ENCODE results near the gene OLIG2.

Gene OLIG2

DNA sequence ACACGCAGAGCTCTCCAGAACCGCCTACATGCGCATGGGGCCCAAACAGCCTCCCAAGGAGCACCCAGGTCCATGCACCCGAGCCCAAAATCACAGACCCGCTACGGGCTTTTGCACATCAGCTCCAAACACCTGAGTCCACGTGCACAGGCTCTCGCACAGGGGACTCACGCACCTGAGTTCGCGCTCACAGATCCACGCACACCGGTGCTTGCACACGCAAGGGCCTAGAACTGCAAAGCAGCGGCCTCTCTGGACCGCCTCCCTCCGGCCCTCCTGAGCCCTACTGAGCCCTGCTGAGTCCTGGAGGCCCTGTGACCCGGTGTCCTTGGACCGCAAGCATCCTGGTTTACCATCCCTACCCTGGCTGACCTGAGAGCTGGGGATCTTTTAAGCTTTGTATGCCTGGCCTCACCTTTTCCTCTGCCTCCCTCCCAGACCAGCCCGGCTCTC, 8.3 kb downstream of the OLIG2 start:
- DNase-seq, result no peak

DNA sequence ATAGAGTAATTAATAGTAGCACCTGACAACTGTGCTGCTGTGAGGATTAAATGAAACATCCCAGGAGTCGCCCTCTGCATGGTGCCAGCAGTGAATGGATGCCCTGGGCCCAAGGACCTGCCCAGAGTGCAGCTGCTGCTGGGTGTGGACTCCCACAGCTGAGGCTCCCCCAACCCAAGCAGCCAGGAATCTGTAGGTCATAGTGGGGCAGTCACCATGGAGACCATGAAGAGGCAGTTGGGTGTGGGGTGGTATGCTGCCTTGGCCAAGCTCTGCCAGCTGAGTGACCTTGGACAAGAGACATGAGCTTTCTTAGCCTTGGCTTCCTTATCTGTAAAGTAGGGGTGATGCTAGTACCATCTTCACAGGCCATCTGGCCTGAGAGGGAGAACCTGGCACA, 9.4 kb downstream of the OLIG2 start:
- no peak for DNase-seq

DNA sequence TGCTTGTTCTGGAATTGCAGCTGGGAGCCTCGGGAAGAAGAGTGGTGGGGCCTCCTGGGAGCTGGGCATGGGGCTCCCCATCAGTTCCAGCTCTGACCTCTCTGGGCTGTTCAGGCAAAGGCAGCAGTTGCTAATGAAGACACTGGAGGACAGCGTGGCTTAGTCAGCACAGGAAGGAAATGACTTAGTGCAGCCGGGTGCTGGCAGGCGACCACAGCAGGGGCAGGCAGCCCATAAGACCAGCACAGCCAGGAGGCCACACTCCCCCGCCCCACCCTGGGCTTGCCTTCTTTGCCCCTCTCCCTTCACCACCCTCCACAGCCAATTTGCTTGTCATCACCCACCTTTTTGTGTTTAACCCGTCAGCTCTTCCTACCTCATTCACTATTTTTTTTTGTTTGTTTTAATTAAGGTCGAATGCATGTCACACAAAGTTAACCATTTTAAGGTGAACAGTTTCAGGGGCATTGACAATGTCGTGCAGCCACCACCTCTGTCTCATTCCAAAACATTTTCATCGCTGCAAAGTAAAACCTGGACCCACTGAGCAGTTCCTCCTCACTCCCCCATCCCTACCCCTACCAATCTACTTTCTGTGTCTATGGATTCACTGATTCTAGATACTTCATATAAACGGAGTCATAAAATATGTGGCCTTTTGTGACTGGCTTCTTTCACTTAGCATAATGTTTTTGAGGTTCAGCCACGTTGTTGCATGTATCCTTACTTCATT, 10.9 kb downstream of the OLIG2 start:
- no peak for DNase-seq

DNA sequence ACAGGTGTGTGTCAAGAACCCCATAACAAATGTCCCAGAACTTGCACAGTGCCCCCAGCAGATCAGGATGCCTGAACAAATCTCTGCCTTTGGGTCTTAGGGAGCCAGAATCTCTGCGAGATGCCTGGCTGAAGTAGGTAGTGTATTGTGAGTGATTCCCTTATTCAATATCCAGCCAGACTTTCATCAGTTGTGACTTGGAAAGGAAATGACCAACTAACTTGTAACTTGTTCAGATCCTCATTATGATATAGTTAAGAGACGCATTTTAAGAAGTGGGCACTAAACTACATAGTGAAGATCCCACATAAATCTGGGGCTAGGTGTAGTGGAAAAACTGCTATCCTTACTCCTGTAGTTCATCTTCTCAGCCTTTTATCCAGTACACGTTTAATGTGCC, 11.8 kb downstream of the OLIG2 start:
- DNase-seq, result no peak

DNA sequence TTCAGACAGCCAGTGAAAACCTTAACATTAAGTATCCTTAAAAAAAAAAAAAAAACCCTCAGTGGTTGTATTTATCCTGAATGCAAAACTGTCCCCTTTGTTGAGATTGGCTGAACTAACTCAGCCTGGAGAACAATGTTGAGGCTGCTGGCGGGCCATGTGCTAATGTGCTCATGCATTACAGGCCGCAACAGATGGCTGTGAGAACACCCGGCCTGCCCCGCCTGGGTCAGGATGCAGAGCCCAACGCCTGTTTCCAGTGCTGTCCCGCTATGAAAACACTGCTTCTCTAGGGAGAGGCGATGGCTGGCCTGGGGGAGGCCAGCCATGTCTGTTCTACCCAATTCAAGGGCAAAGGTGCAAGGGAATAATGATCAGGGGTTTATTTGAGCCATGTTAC, 13.8 kb downstream of the OLIG2 start:
- no peak for DNase-seq

DNA sequence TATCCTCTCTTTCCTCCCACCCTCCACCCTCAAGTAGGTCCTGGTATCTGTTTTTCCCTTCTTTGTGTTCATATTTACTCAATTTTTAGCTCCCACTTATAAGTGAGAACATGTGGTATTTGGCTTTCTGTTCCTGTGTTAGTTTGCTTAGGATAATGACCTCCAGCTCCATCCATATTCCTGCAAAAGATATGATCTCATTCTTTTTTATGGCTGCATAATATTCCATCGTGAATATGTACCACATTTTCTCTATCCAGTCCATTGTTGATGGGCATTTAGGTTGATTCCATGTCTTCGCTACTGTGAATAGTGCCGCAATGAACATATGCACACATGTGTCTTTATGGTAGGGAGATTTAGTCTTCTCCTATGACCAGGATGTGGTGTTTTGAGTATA, 14.5 kb downstream of the OLIG2 start:
- no peak for DNase-seq

DNA sequence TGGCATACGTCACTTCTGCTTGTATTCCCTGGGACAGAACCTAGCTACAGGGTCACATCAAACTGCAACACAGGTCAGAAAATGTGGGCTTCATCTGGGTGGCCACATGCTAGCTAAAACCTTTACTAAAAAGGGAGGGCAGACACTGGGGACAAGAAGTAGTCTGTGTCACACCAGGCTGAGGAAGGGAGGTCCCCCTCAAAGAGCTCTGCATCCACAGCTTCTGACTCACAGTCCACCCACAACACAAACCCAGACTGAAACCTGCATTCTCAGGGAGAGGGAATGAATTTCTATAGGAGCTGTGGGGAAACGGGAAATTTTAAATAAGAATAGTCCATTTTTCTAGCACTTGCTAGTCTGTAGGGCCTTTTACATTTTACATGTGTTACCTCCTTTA, 16.2 kb downstream of the OLIG2 start:
- DNase-seq, result no peak

DNA sequence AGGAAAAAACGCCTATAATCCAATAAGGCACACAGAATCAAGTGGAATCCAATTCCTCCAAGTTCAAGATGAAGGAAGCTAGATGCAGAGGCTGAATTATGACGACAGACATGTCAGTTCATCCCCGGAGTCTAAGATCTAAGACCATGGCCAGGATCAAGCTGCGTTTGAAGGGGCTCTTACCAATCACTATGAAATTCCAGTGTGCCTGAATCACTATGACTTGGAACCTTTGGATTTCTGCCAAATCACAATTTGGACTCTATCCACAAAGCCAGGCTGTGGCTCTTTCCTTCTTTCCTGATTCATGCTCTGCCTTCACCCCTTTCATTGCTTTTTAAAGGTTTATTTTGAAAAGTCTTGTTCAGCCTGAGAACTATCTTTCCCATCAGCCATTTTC, 17.1 kb downstream of the OLIG2 start:
- no peak for DNase-seq

DNA sequence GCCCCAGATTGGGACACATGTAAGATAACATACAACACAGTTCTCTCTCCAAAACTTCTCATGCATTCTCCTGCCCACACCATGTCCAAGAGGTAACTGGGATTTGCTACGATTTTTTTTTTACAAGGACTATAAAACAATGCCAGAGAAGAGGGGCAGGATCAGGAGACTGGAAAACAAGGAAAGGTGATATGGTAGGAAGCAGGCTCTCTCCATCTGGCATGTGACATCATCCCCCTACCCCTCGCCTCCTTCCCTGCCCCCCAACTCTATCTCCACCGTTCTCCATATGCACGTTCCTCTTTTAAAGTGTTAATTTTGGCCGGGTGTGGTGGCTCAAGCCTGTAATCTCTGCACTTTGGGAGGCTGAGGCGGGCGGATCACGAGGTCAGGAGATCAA, 20.7 kb downstream of the OLIG2 start:
- DNase-seq, result no peak

DNA sequence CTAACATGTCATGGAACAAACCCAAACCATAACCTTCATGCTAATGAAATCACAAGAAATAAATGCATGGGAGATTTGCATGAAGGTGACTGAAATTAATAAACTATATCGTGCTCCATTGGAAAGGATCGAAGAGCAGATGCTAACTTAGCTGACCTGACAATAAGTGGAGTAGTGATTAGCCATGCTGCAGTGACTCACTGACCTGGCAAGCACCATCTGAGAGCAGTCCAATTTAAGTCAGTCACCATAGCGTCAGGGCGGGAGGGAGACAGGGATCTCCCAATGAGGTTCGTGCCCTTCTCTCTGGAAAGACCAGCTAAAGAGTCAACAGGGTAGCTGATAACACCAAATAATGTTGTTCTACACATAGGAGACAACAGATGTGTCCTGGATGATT, 21.5 kb downstream of the OLIG2 start:
- no peak for DNase-seq

DNA sequence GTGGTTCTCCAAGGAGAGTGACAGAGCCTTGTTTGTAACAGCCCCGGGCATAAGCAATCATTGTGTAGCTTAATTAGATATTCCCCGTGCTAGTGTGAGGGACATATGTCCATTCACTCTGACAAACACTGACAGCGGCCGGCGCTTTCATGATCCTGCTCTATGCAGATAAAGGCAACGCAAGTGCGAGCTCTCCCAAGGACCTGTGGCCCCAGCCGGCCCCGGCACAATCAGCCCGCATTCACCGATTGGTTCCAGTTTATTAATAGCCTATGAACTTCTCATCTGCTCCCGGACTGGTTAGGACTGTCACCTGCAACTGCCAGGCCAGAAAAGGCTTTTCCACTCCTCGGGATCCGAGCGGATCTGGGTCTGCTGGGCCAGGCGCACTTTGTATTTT, 26.2 kb downstream of the OLIG2 start:
- no peak for DNase-seq

DNA sequence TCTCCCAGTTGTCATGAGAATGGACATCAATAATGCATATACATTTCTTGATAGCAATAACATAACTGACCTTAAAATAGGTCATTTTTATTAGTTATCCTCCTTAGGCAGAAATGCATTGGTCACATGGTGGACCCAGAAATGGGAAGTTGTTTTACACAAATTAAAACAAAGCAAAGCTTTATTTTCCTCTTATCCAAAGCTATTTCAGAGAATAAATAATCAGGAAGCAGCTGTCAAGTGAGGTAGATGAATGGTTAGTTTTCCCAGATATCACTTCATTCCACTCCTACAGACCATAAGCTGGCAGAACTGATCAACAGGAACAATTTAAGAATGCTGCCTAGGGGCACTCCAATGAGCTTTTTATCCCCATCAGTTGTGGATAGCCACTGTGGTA, 28.2 kb downstream of the OLIG2 start:
- DNase-seq, result no peak

DNA sequence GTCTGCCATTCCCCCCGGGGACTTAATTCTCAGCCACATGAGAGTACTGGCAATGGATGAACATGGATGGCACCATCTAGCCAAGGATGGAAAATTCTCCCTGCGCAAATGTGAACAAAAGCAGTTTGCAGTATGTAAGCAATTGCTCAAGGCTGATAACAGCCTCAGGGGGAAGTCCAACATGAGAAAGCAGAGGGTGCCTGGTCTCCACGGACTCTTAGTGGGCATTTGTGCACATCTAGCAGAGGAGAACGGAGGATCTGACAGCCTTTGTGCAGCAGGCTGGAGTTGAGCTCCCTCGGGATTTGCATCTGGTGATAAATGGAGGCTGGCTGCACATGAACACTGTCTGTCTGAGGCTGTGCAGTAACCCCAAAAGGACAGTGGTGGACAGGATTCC, 30.3 kb downstream of the OLIG2 start:
- no peak for DNase-seq

DNA sequence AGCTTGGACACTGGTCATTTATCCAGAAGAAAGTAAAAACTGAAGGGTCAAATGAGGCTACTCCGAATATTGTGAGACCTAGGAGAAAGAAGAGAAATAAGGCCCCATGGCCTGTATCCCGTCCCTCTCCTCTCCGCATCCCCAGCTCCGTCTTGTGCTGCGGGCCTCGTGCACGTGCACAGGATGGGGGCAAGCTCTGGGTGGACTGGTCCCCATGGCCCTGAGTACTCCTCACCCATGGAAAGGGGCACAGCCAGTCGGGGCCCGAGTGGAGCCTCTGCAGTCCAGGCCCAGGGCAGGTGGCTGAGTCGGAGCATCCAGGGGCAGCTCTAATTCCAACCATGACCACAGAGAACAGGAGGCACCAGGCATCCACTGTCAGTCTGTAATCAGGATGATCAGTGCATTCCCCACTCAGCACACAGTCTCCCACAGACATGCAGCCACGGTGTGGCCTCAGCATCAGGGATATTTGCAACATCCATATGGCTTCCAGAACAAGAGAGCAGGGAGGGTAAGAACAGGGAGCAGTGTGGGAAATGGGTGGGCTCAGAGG, 31.7 kb downstream of the OLIG2 start:
- no peak for DNase-seq

DNA sequence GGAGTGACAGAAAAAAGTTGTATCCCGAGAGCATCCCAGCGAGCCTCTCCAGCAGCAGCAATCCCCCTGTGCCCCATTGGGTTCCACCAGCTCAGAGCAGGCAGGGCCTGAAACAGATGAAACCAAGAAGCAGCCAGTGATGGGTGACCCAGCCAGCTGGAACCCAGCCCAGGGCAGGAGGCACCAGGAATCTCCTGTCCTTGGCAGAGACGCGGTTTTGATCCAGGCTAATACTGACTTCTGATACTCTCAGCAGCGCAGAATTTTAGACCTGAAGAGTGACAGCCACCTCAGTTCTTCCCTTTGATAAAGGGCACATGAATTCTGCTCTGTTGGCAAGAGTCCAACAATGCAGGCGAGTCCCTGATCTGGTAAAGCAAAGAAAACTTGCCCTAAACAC, 32.8 kb downstream of the OLIG2 start:
- DNase-seq, result no peak

DNA sequence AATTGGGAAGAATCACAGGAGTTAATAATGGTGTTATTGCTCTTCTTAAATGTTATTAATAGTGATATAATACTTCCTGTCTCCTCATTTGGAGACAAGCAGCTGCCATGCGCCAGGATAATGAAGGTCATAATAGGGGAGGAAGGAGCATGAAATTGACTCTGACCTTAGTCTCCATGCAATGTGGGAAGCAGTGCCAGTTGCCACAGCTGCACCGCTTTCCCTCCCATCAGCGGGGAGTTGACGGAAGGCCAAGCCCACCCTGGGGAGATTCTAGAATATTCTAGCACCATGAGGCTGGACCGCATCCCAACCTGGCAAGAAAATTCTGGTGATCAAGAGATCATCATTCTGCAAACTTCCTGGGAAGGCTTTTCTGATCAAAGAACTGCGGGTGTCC, 33.2 kb downstream of the OLIG2 start:
- no peak for DNase-seq

DNA sequence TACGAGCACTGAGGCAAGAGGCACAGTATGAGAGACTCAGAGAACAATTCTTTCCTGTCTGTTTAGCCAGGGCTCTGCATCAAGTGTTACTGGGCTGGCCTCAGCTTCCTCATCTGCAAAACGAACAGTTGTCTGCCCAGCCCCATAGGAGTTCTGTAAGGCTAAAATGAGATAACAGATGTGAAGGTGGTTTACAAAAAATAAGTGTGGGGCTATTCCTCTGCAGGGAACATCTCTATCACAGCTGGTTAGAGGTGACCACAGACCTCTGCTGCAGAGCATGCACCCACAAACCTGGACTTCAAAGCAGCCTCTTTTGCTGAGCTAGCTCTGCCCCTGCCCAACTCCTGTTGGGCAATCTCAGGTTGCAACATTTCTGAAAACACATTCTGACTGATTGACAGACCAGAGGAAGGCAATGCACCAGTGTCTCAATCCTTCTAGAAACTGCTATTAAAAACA, 33.7 kb downstream of the OLIG2 start:
- DNase-seq, result no peak

DNA sequence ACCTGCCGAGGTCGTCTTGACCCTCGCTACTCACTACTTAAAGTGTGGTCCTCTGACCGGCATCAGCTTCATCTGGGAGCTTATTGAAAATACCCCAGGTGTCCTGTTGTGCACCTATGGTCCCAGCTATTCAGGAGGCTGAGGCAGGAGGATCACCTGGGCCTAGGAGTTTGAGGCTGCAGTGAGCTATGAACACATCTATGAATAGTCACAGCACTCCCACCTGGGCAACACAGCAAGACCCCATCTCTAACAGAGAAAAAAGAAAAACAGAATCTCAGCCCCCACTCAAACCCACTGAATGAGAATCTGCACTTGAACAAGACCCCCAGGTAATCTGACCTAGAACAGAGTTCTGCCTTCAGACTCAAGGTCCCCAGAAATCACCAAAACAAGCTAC, 35.5 kb downstream of the OLIG2 start:
- no peak for DNase-seq

DNA sequence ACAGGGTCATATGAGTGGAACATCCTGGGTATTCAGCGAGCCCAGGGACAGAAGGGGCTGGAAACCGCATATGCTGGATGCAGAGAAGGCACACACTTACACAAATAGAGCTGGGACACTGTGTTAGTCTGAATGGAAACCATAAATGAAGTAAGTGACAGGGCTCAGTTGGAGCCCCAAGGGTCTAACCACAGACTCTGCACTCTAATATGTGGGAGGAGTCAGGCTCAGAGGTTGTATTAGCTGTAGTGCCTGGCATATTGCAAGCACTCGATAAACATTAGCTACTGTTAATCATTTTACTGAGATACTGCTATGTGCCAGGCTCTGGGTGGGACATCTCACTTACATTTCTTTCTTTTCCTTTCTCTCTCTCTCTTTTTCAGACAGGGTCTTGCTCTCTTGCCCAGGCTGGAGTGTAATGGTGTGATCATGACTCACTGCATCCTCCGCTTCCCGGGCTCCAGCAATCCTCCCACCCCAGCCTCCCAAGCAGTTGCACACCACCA, 37.7 kb downstream of the OLIG2 start:
- DNase-seq, result no peak

DNA sequence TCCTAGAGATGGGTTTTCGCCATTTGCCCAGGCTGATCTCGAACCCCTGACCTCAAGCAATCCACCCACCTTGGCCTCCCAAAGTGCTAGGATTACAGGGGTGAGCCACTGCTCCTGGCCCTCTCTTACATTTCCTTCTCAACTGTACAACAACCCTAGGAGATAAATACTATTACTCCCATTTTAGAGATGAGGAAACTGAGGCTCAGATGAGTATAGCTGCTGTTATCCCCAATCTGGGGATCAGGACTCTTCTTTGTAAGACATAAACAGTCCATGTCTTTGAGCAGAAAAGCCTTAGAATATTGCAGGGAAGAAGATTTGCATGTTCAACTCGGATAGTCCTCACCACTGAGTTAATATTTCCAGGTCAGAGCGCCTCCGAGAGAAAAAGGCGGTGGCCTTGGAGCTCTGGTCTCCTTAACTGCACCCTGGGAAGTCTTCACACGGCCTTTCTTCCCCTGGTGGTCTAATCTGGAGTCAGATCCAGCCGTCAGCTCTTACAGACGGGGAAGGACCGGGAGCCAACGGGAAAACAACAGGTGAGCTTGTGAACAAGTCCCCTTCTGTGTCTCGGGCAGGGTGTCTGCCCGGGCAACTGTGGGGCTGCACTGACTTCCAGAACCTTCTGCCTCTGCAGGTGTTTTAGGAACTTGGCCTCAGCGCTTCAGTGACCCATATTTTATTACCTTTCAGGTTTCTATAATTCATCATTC, 38.3 kb downstream of the OLIG2 start:
- no peak for DNase-seq

DNA sequence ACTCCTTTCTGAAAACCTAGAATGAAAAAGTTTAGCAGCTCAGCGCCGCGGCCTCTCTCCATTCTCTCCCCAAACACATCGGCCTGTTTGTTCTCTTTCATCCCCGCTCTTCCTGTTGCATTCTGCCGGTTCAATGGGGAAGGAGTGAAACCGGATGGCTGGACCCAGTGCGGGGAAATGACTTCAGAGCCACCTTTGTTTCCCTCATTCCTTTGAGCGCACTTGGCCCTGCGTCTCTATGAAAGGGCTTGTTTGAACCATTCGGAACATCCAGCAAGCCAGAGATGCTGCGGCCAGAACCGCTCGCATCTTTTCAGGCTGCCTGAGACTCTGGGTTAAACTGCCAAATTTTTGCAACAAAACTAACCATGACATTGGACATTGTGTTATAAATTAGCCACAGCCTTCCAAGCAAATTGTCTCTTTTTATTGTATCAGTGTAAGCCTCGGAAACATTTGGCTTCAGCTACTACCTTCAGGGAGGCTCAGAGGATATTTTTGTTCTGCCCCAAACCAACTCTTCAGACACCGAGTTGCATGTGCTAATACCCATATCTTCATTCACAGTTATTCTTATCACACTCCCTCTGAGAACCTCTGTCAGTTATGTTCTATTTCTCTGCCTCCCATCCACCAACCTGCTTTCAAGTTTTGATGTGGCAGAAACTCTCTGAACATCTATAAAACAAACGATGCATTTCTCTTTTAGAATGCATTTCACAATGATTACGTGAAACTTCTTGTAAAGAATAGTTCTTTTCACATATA, 39.1 kb downstream of the OLIG2 start:
- DNase-seq, result no peak

DNA sequence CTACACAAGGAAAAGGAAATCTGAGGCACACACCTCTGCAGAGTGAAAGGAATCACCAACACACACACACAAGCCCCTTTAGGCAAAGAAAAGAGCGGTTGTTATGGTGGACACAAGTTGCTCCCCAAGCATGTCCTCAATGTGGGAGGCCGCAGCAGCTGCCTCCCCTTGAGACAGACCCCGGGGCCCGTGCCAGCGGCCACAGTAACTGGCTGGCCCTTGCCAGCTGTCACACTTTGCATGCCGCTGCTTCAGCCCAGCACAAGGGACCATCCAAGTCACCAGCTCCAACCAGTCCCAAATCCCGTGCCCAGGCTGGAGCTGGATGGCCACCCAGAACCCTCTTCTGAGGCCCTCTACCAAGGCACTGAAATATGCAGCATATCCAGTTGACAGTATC, 41.3 kb downstream of the OLIG2 start:
- DNase-seq, result no peak

DNA sequence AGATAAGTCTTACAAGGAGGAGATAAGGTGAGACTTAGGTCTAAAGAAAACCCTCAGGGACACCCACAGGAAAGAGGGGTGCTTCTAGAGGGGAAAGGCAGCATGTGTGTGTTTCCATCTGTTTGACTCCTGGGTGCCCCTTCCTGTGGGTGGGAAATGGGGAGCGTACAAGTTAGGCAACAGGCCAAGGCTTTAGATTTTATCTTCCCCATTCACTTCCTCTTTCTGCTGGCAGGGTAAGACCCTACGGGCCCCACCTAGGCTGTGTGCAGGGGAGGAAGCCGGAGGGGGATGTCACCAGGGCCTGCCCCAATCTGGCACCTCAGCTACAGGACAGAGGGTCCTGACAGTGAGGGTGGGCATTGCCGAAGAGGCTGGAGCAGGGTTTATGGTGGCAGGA, 41.7 kb downstream of the OLIG2 start:
- DNase-seq, result no peak

All from activated CD4-positive, alpha-beta T cell treated with anti-CD3 and anti-CD28 coated beads for 4 hours (primary cell).